K562 (cell line): Measurements from ENCODE around the gene TINCR. TPM values are rescaled to one million over a fixed set of nuclear protein-coding genes. Genes with fewer than 3 reads are reported as not detected.
A peak's percentile ranks its signal among the peaks of the same experiment; 100 is the strongest.

Experiments
- CBFA2T3 ChIP-seq: fragments of 450-650 bp; IDR thresholded peaks from 2 replicates; pipeline ENCODE4 v1.6.1; 2017
- HDAC8 ChIP-seq: fragments of 450-650 bp; IDR thresholded peaks from 2 replicates; pipeline ENCODE4 v1.6.1; 2016; ENCODE audit warnings: mild to moderate bottlenecking, missing genetic modification characterization, moderate library complexity, missing compliant biosample characterization
- PML ChIP-seq: IDR thresholded peaks from 2 replicates; pipeline ENCODE4 v1.6.1; 2012; ENCODE audit warnings: low read length, inconsistent platforms
- PTTG1 ChIP-seq: fragments of 450-650 bp; IDR thresholded peaks from 2 replicates; pipeline ENCODE4 v1.6.1; 2016; ENCODE audit warnings: low read depth, mild to moderate bottlenecking, missing genetic modification characterization, missing compliant biosample characterization
- TAL1 ChIP-seq: fragments of 450-650 bp; IDR thresholded peaks from 2 replicates; pipeline ENCODE4 v1.6.1; 2016; ENCODE audit warnings: mild to moderate bottlenecking
- ZC3H11A ChIP-seq: IDR thresholded peaks from 2 replicates; pipeline ENCODE4 v1.6.1; 2012; ENCODE audit warnings: low read depth, low read length, improper control_type of control experiment
- ZC3H4 ChIP-seq: sonication (generic); formaldehyde crosslinking; IDR thresholded peaks from 2 replicates; pipeline ENCODE4 v1.9.0; 2021; ENCODE audit warnings: missing genetic modification reagents, borderline replicate concordance
- polyA plus RNA-seq, 8 experiments: library from polyadenylated mRNA; depleted of rRNA in 4 of 8; stranded (reverse) in 5 of 8; unstranded in 3 of 8; fragments of >200 nt; fragmentation: Nextera tagmentation in 2 of 8; fragmentation: Illumina TruSeq in 1 of 8; extraction: Ambion mirVana in 2 of 8; extraction: Trizol in 1 of 8; gene quantifications; 2 replicates each; pipeline versions ENCODE4 v1.2.1 to v1.2.3, GENCODE V29; 2011 to 2014; ENCODE audit warnings: inconsistent platforms in 1 of 8, missing spikeins in 1 of 8
- total RNA-seq, 7 experiments: library from RNA; depleted of rRNA in 6 of 7; stranded (reverse); fragments of >200 nt in 6 of 7; fragmentation: Illumina TruSeq in 2 of 7; extraction: Trizol in 2 of 7; gene quantifications; 2 replicates each; pipeline versions ENCODE4 v1.2.1 to v1.2.3, GENCODE V29; 2011 to 2021; ENCODE audit warnings: low replicate concordance in 1 of 7
- TF ChIP-seq, protein P1 (sequence below): fragments of 450-650 bp; formaldehyde crosslinking; IDR thresholded peaks from 2 replicates; pipeline ENCODE4 v1.4.0; 2020; ENCODE audit warnings: mild to moderate bottlenecking, moderate library complexity
- TF ChIP-seq, protein P2 (sequence below): sonication (generic); formaldehyde crosslinking; IDR thresholded peaks from 2 replicates; pipeline ENCODE4 v1.8.0; 2022; ENCODE audit warnings: mild to moderate bottlenecking, missing genetic modification reagents, borderline replicate concordance
- TF ChIP-seq, protein P3 (sequence below), 3 experiments: IDR thresholded peaks in 2 of 3; conservative IDR thresholded peaks in 1 of 3; 2 replicates each; pipeline ENCODE4 v1.5.1; 2011 to 2012; ENCODE audit warnings: low read length in 3 of 3, mild to moderate bottlenecking in 3 of 3, control low read depth in 2 of 3, improper control_type of control experiment in 1 of 3, inconsistent platforms in 1 of 3, low read depth in 1 of 3, mixed read lengths in 1 of 3, moderate library complexity in 1 of 3; ENCODE audit not compliant: insufficient read depth in 2 of 3
- TF ChIP-seq, protein P4 (sequence below): fragments of 450-650 bp; IDR thresholded peaks from 2 replicates; pipeline ENCODE4 v1.6.1; 2016; ENCODE audit warnings: borderline replicate concordance
- TF ChIP-seq, protein P5 (sequence below), 2 experiments: fragments of 450-650 bp in 1 of 2; sonication (generic) in 1 of 2; formaldehyde crosslinking; conservative IDR thresholded peaks; 2 replicates each; pipeline versions ENCODE4 v1.4.0 to v1.8.1; 2020 to 2022; ENCODE audit warnings: mild to moderate bottlenecking in 1 of 2, missing genetic modification reagents in 1 of 2
- TF ChIP-seq, protein P6 (sequence below): sonication (generic); formaldehyde crosslinking; IDR thresholded peaks from 2 replicates; pipeline ENCODE4 v1.9.0; 2022; ENCODE audit warnings: mild to moderate bottlenecking, missing genetic modification reagents
- TF ChIP-seq, protein P7 (sequence below), 2 experiments: IDR thresholded peaks; 2 replicates each; pipeline ENCODE4 v1.6.1; 2012; ENCODE audit warnings: improper control_type of control experiment in 2 of 2, low read depth in 2 of 2, low read length in 2 of 2, borderline replicate concordance in 1 of 2

Gene TINCR
- total and polyA plus RNA-seq, 9 of the 15 experiments (the other 6 are each of a cell fraction or from before 2014, with no cell fraction given), result 0.03 to 0.24 (median 0.09) TPM; not detected in 1

DNA sequence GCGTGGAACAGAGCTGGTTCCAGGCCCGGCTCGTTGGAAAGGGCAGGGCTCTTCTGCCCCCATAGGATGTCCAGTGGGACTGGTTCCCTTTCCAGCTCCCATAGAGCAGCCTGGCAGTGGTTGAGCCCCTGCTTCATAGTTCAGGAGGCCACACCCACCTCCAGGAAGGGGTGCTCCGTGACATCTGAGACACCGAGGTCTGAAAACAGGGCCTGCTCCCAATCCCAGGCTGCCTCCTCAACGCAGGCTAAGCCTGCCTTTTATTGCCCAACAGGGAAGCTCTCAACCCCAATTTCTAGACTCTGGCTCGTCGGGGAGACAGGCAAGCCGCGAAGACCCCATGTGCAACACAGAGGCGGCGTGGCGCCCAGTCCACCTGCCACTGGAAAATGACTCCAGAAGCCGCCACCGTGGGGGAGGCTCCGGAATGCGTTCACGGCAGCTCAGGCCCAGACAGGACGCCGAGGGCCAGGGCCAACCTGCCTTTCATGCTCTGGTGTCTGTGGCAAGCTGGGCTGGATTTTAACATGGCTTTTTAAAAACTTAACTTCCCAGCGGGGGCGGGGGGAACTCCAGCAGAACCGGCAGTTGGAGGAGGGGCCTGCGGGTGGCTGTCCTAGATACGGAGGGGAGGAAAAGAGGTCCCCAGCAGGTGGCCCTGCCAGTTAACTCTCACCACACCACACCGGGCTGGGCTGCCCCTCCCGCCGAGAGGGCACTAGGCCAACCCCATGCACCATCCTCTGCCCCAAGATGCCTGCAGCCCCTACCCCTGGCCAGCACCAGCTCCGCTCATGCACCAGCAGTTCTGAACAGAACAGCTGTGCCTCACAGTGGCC is 17.9 kb upstream of the TINCR start (continued):
- TF ChIP-seq PTTG1 (tag) (no peak), ZC3H4 (CRISPR knock-in tag) (no peak), TAL1 (peak; percentile 39; the same call in 1 of the 2 replicates), PML (peak; percentile 57; the same call in 1 of the 2 replicates), ZC3H11A (no peak), HDAC8 (no peak), CBFA2T3 (peak; percentile 82)
- TF ChIP-seq, protein P1, sequence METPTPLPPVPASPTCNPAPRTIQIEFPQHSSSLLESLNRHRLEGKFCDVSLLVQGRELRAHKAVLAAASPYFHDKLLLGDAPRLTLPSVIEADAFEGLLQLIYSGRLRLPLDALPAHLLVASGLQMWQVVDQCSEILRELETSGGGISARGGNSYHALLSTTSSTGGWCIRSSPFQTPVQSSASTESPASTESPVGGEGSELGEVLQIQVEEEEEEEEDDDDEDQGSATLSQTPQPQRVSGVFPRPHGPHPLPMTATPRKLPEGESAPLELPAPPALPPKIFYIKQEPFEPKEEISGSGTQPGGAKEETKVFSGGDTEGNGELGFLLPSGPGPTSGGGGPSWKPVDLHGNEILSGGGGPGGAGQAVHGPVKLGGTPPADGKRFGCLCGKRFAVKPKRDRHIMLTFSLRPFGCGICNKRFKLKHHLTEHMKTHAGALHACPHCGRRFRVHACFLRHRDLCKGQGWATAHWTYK (CRISPR knock-in tag), result no peak
- TF ChIP-seq, protein P2, sequence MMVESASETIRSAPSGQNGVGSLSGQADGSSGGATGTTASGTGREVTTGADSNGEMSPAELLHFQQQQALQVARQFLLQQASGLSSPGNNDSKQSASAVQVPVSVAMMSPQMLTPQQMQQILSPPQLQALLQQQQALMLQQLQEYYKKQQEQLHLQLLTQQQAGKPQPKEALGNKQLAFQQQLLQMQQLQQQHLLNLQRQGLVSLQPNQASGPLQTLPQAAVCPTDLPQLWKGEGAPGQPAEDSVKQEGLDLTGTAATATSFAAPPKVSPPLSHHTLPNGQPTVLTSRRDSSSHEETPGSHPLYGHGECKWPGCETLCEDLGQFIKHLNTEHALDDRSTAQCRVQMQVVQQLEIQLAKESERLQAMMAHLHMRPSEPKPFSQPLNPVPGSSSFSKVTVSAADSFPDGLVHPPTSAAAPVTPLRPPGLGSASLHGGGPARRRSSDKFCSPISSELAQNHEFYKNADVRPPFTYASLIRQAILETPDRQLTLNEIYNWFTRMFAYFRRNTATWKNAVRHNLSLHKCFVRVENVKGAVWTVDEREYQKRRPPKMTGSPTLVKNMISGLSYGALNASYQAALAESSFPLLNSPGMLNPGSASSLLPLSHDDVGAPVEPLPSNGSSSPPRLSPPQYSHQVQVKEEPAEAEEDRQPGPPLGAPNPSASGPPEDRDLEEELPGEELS (CRISPR knock-in tag), result no peak
- TF ChIP-seq, protein P3, sequence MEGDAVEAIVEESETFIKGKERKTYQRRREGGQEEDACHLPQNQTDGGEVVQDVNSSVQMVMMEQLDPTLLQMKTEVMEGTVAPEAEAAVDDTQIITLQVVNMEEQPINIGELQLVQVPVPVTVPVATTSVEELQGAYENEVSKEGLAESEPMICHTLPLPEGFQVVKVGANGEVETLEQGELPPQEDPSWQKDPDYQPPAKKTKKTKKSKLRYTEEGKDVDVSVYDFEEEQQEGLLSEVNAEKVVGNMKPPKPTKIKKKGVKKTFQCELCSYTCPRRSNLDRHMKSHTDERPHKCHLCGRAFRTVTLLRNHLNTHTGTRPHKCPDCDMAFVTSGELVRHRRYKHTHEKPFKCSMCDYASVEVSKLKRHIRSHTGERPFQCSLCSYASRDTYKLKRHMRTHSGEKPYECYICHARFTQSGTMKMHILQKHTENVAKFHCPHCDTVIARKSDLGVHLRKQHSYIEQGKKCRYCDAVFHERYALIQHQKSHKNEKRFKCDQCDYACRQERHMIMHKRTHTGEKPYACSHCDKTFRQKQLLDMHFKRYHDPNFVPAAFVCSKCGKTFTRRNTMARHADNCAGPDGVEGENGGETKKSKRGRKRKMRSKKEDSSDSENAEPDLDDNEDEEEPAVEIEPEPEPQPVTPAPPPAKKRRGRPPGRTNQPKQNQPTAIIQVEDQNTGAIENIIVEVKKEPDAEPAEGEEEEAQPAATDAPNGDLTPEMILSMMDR (IDR thresholded peaks at IDR 0.05 in 2 of 3, conservative IDR thresholded peaks at IDR 0.05 in 1 of 3; ENCODE audit: insufficient read depth in 2 of 3, low read depth in 1 of 3, low read length in 3 of 3), result 0 out of 6 replicates have a peak, but pooled peaks of 1 of the 3 experiments have one; percentile 7
- TF ChIP-seq, protein P4, sequence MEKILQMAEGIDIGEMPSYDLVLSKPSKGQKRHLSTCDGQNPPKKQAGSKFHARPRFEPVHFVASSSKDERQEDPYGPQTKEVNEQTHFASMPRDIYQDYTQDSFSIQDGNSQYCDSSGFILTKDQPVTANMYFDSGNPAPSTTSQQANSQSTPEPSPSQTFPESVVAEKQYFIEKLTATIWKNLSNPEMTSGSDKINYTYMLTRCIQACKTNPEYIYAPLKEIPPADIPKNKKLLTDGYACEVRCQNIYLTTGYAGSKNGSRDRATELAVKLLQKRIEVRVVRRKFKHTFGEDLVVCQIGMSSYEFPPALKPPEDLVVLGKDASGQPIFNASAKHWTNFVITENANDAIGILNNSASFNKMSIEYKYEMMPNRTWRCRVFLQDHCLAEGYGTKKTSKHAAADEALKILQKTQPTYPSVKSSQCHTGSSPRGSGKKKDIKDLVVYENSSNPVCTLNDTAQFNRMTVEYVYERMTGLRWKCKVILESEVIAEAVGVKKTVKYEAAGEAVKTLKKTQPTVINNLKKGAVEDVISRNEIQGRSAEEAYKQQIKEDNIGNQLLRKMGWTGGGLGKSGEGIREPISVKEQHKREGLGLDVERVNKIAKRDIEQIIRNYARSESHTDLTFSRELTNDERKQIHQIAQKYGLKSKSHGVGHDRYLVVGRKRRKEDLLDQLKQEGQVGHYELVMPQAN, result no peak
- TF ChIP-seq, protein P5, sequence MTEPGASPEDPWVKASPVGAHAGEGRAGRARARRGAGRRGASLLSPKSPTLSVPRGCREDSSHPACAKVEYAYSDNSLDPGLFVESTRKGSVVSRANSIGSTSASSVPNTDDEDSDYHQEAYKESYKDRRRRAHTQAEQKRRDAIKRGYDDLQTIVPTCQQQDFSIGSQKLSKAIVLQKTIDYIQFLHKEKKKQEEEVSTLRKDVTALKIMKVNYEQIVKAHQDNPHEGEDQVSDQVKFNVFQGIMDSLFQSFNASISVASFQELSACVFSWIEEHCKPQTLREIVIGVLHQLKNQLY (CRISPR knock-in tag; conservative IDR thresholded peaks at IDR 0.05), result no peak
- TF ChIP-seq, protein P6, sequence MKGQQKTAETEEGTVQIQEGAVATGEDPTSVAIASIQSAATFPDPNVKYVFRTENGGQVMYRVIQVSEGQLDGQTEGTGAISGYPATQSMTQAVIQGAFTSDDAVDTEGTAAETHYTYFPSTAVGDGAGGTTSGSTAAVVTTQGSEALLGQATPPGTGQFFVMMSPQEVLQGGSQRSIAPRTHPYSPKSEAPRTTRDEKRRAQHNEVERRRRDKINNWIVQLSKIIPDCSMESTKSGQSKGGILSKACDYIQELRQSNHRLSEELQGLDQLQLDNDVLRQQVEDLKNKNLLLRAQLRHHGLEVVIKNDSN, result no peak
- TF ChIP-seq, protein P7, sequence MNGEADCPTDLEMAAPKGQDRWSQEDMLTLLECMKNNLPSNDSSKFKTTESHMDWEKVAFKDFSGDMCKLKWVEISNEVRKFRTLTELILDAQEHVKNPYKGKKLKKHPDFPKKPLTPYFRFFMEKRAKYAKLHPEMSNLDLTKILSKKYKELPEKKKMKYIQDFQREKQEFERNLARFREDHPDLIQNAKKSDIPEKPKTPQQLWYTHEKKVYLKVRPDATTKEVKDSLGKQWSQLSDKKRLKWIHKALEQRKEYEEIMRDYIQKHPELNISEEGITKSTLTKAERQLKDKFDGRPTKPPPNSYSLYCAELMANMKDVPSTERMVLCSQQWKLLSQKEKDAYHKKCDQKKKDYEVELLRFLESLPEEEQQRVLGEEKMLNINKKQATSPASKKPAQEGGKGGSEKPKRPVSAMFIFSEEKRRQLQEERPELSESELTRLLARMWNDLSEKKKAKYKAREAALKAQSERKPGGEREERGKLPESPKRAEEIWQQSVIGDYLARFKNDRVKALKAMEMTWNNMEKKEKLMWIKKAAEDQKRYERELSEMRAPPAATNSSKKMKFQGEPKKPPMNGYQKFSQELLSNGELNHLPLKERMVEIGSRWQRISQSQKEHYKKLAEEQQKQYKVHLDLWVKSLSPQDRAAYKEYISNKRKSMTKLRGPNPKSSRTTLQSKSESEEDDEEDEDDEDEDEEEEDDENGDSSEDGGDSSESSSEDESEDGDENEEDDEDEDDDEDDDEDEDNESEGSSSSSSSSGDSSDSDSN (IDR thresholded peaks at IDR 0.05; ENCODE audit: borderline replicate concordance in 1 of 2, low read depth in 2 of 2, low read length in 2 of 2), result no peak
